Upper lobe of right lung (tissue), 1 donor: ENCODE data around the gene GATA5. TPM values are rescaled to one million over a fixed set of nuclear protein-coding genes. Genes with fewer than 3 reads are reported as not detected.

ENCODE experiments used
- ATAC-seq: fragments of 200-7000 bp; cut with Tn5 transposase; one replicate; pipeline ENCODE4 v1.9.1; 2020; ENCODE audit warnings: mild to moderate bottlenecking, moderate library complexity
- DNase-seq: peaks from one replicate; pipeline ENCODE4 v3.0.0-alpha.2; 2020
- H3K27ac ChIP-seq: fragments of 200-600 bp; one replicate; pipeline ENCODE4 v1.8.0; 2022
- H3K27me3 ChIP-seq: fragments of 200-600 bp; one replicate; pipeline ENCODE4 v1.8.0; 2022; ENCODE audit warnings: mild to moderate bottlenecking
- H3K36me3 ChIP-seq: fragments of 200-600 bp; one replicate; pipeline ENCODE4 v1.8.0; 2022
- H3K4me1 ChIP-seq: fragments of 200-600 bp; one replicate; pipeline ENCODE4 v1.8.0; 2022
- H3K4me3 ChIP-seq: fragments of 200-600 bp; one replicate; pipeline ENCODE4 v1.8.0; 2022; ENCODE audit warnings: mild to moderate bottlenecking
- H3K9me3 ChIP-seq: fragments of 200-600 bp; one replicate; pipeline ENCODE4 v1.8.0; 2022
- CTCF ChIP-seq: fragments of 200-600 bp; IDR thresholded peaks from one replicate; pipeline ENCODE4 v1.8.0; 2022; ENCODE audit warnings: antibody characterized with exemption
- intact Hi-C: fragments of 100-400 bp; cut with DNase I; formaldehyde crosslinking; loops from one replicate; pipeline ENCODE4 v1.11.0; 2022
- total RNA-seq: library from RNA; stranded (reverse); fragmentation: NEBNext Ultra II Directional; extraction: Animal tissue kit (Norgen Biotek cat#: 25700); gene quantifications from one replicate; pipeline ENCODE4 v1.2.1, GENCODE V29; 2021
- donor health status: DM: no; HTN: yes; CAD: no; lungs with severe emphysema.

Gene GATA5
- total RNA-seq, 1 donor from 2014 or later: 2.5 TPM

- TF ChIP-seq CTCF: no peak
- intact Hi-C loops: no loop called here
- Histone ChIP-seq H3K27me3 (peaks cover 57% of the 10 kb centered on the region), H3K27ac (no peak overlapping the region), H3K36me3 (no peaks in the 10 kb centered on the region), H3K9me3 (no peaks in the 10 kb centered on the region), H3K4me1 (no peaks in the 10 kb centered on the region), H3K4me3 (no peak overlapping the region)
- DNase-seq (no peak), ATAC-seq (no peak)
Measured at GRCh38 chr20:62519826-62520225, 44.0 kb upstream of the GATA5 start.

GRCh38 chr20:62518911-62519310 lies 43.1 kb upstream of the GATA5 start:
- Histone ChIP-seq H3K9me3 (no peaks in the 10 kb centered on the region), H3K36me3 (no peaks in the 10 kb centered on the region), H3K4me1 (no peaks in the 10 kb centered on the region), H3K27me3 (peaks cover 63% of the 10 kb centered on the region), H3K27ac (no peak overlapping the region), H3K4me3 (no peak overlapping the region)
- DNase-seq (no peak), ATAC-seq (no peak)
- intact Hi-C loops: no loop called here
- no peak for TF ChIP-seq CTCF

GRCh38 chr20:62517901-62518610 lies 42.3 kb upstream of the GATA5 start:
- no peak for DNase-seq
- intact Hi-C loops: no loop called here
- no peak for TF ChIP-seq CTCF
- Histone ChIP-seq H3K9me3 (no peaks in the 10 kb centered on the region), H3K4me1 (no peaks in the 10 kb centered on the region), H3K36me3 (no peaks in the 10 kb centered on the region), H3K27ac (no peak overlapping the region), H3K27me3 (peaks cover 63% of the 10 kb centered on the region), H3K4me3 (no peak overlapping the region)
- ATAC-seq: no peak

- DNase-seq: no peak
- no peak for TF ChIP-seq CTCF
- H3K27ac ChIP-seq: no peak overlapping the region
Measured at GRCh38 chr20:62517168-62517567, 41.4 kb upstream of the GATA5 start.

GRCh38 chr20:62516338-62516737 lies 40.5 kb upstream of the GATA5 start:
- Histone ChIP-seq H3K27ac (no peak overlapping the region), H3K4me1 (no peaks in the 10 kb centered on the region), H3K4me3 (no peak overlapping the region), H3K27me3 (peaks cover 59% of the 10 kb centered on the region), H3K9me3 (no peaks in the 10 kb centered on the region), H3K36me3 (no peaks in the 10 kb centered on the region)
- ATAC-seq (no peak), DNase-seq (no peak)
- intact Hi-C loops: no loop called here
- TF ChIP-seq CTCF: no peak

More at GRCh38 chr20:62517168-62517567, 41.4 kb upstream of the GATA5 start:
- Histone ChIP-seq H3K27me3 (peaks cover 62% of the 10 kb centered on the region), H3K4me3 (no peak overlapping the region), H3K36me3 (no peaks in the 10 kb centered on the region), H3K9me3 (no peaks in the 10 kb centered on the region), H3K4me1 (no peaks in the 10 kb centered on the region)
- intact Hi-C loops: no loop called here
- no peak for ATAC-seq

- ATAC-seq: no peak
- DNase-seq: no peak
- peaks cover 59% of the 10 kb centered on the region for H3K27me3 ChIP-seq
- no peaks in the 10 kb centered on the region for H3K4me1 ChIP-seq
- H3K36me3 ChIP-seq: no peaks in the 10 kb centered on the region
- no peak overlapping the region for H3K4me3 ChIP-seq
- TF ChIP-seq CTCF: no peak
- no peaks in the 10 kb centered on the region for H3K9me3 ChIP-seq
- intact Hi-C loops: no loop called here
- no peak overlapping the region for H3K27ac ChIP-seq
Measured at GRCh38 chr20:62515826-62516225, 40.0 kb upstream of the GATA5 start.
